Thyroid gland (tissue), 4 donors: ENCODE results near the gene NPW. TPM values are rescaled to one million over a fixed set of nuclear protein-coding genes. Genes with fewer than 3 reads are reported as not detected.

Experiments used
- DNase-seq, 2 donors: peaks; one replicate each; pipeline ENCODE4 v3.0.0-alpha.2; 2019
- H3K27ac ChIP-seq, 3 donors: fragments of 200-600 bp; sonication (generic); 1 replicate in 2 of 3; 2 replicates in 1 of 3; pipeline ENCODE4 v1.5.1; 2016 to 2019; ENCODE audit warnings: mild to moderate bottlenecking in 1 of 3, moderate library complexity in 1 of 3
- H3K27me3 ChIP-seq: fragments of 200-600 bp; sonication (generic); one replicate; pipeline ENCODE4 v1.5.1; 2019
- H3K36me3 ChIP-seq, 2 donors: fragments of 200-600 bp; sonication (generic); one replicate each; pipeline ENCODE4 v1.5.1; 2016 to 2019
- H3K4me1 ChIP-seq, 2 donors: fragments of 200-600 bp; sonication (generic); one replicate each; pipeline ENCODE4 v1.5.1; 2017 to 2019
- H3K4me3 ChIP-seq, 3 donors: fragments of 200-600 bp; sonication (generic); replicated peaks in 1 of 3; 1 replicate in 2 of 3; 2 replicates in 1 of 3; pipeline ENCODE4 v1.5.1; 2016; ENCODE audit warnings: mild to moderate bottlenecking in 1 of 3
- H3K9me3 ChIP-seq: fragments of 200-600 bp; sonication (generic); one replicate; pipeline ENCODE4 v1.5.1; 2017
- CTCF ChIP-seq, 6 experiments: fragments of 200-600 bp in 3 of 6; fragments of 450-650 bp in 3 of 6; sonication (generic) in 3 of 6; IDR thresholded peaks; one replicate each; pipeline ENCODE4 v1.5.1; 2016 to 2019; ENCODE audit warnings: antibody characterized with exemption in 6 of 6, mild to moderate bottlenecking in 2 of 6, inconsistent platforms in 1 of 6, moderate library complexity in 1 of 6
- POLR2A ChIP-seq, 2 donors: fragments of 450-650 bp; IDR thresholded peaks; one replicate each; pipeline ENCODE4 v1.6.1; 2017; ENCODE audit warnings: antibody characterized with exemption in 2 of 2, mild to moderate bottlenecking in 2 of 2, moderate library complexity in 1 of 2
- WGBS, 2 donors: methylation state at CpG; one replicate each; pipeline ENCODE4 v1.1.5; 2017; 5-methylcytosine and 5-hydroxymethylcytosine counted together
- intact Hi-C: fragments of 100-400 bp; cut with DNase I; formaldehyde crosslinking; loops from one replicate; pipeline ENCODE4 v1.15.1; 2023
- small RNA-seq: library from RNA; depleted of rRNA; stranded (forward); fragments of <200 nt; gene quantifications from one replicate; pipeline ENCODE3, GENCODE V24; 2016
- total RNA-seq, 4 donors: library from RNA; depleted of rRNA; stranded (reverse); fragments of >200 nt; gene quantifications; one replicate each; pipeline ENCODE4 v1.2.3, GENCODE V29; 2016

The NPW gene
- total RNA-seq, 4 donors from 2014 or later, result 0.54 to 0.63 TPM; not detected in 2

GRCh38 chr16:2062801-2063200 is 43.2 kb downstream of the NPW start:
- Histone ChIP-seq H3K27ac (no peak overlapping the region), H3K4me3 (no peak overlapping the region), H3K36me3 (peaks cover 29 to 38% of the 10 kb centered on the region in 2 donors), H3K9me3 (no peaks in the 10 kb centered on the region), H3K27me3 (no peaks in the 10 kb centered on the region), H3K4me1 (peaks cover 9 to 11% of the 10 kb centered on the region in 2 donors)
- no peak for DNase-seq
- TF ChIP-seq POLR2A (IDR thresholded peaks at IDR 0.05) (no peak), CTCF (IDR thresholded peaks at IDR 0.05) (no peak)
- intact Hi-C loops, result no loop called here
- 98 to 100% methylated on average over 4 to 21 of the region's 28 CpGs for WGBS, 2 donors

GRCh38 chr16:2063861-2064260 is 44.3 kb downstream of the NPW start:
- peaks cover 29 to 43% of the 10 kb centered on the region in 2 donors for H3K36me3 ChIP-seq
- intact Hi-C loops, result no loop called here
- no peaks in the 10 kb centered on the region for H3K4me1 ChIP-seq

GRCh38 chr16:2064368-2064945 is 44.9 kb downstream of the NPW start:
- DNase-seq, result no peak
- H3K27me3 ChIP-seq, result no peaks in the 10 kb centered on the region
- WGBS, 2 donors, result 94 to 97% methylated on average over 6 to 8 of the region's 16 CpGs
- intact Hi-C loops, result no loop called here
- peaks cover 29 to 45% of the 10 kb centered on the region in 2 donors for H3K36me3 ChIP-seq
- H3K9me3 ChIP-seq, result no peaks in the 10 kb centered on the region
- TF ChIP-seq CTCF (IDR thresholded peaks at IDR 0.05) (no peak), POLR2A (IDR thresholded peaks at IDR 0.05) (no peak)
- no peaks in the 10 kb centered on the region for H3K4me1 ChIP-seq
- H3K27ac ChIP-seq, result no peak overlapping the region
- no peak overlapping the region for H3K4me3 ChIP-seq

More at GRCh38 chr16:2063861-2064260, 44.3 kb downstream of the NPW start:
- no peak overlapping the region for H3K4me3 ChIP-seq
- TF ChIP-seq CTCF (IDR thresholded peaks at IDR 0.05), result no peak
- no peak for TF ChIP-seq POLR2A (IDR thresholded peaks at IDR 0.05)
- no peak overlapping the region for H3K27ac ChIP-seq
- no peaks in the 10 kb centered on the region for H3K27me3 ChIP-seq
- no peaks in the 10 kb centered on the region for H3K9me3 ChIP-seq
- WGBS, 2 donors, result 89 to 93% methylated on average over 17 to 21 of the region's 25 CpGs
- no peak for DNase-seq

GRCh38 chr16:2066139-2066538 is 46.6 kb downstream of the NPW start:
- intact Hi-C loops, result no loop called here
- TF ChIP-seq POLR2A (IDR thresholded peaks at IDR 0.05) (no peak), CTCF (IDR thresholded peaks at IDR 0.05) (no peak)
- H3K9me3 ChIP-seq, result no peaks in the 10 kb centered on the region
- no peaks in the 10 kb centered on the region for H3K27me3 ChIP-seq
- 98 to 99% methylated on average over 9 to 11 of the region's 11 CpGs for WGBS, 2 donors
- no peaks in the 10 kb centered on the region for H3K4me1 ChIP-seq
- H3K27ac ChIP-seq, result no peak overlapping the region
- no peak for DNase-seq
- H3K4me3 ChIP-seq, result no peak overlapping the region
- H3K36me3 ChIP-seq, result peaks cover 29 to 51% of the 10 kb centered on the region in 2 donors

Small RNA genes lying within 50 kb of the gene (small RNA-seq; reads per million reads assigned to genes)
- gene AC005363.2 (not detected), gene RN7SL219P (not detected)

Other genes starting within 250 kb of the NPW start
- 100 to 1,000 TPM in 2 of 4 donors, 10 to 100 TPM in 2; 43.7 to 173 (median 103) TPM for gene NME3, start 248.2 kb upstream of the NPW start, total RNA-seq
- gene EME2, start 247.0 kb upstream of the NPW start, total RNA-seq, result 10 to 100 TPM; 12.8 to 31.8 (median 22.0) TPM
- 100 to 1,000 TPM in 1 of 4 donors, 10 to 100 TPM in 3; 67.3 to 146 (median 98.1) TPM for gene MRPS34, start 246.7 kb upstream of the NPW start, total RNA-seq
- gene SPSB3, start 237.2 kb upstream of the NPW start, total RNA-seq, result 10 to 100 TPM; 52.2 to 87.3 (median 68.5) TPM
- 100 to 1,000 TPM in 3 of 4 donors, 10 to 100 TPM in 1; 47.3 to 122 (median 106) TPM for gene NUBP2, start 236.8 kb upstream of the NPW start, total RNA-seq
- 1 to 10 TPM in 3 of 4 donors, under 1 TPM in 1; 0.13 to 4.2 (median 1.8) TPM for gene IGFALS, start 226.1 kb upstream of the NPW start, total RNA-seq
- gene HAGH, start 193.0 kb upstream of the NPW start, total RNA-seq, result 100 to 1,000 TPM in 3 of 4 donors, 10 to 100 TPM in 1; 91.7 to 150 (median 119) TPM
- gene FAHD1, start 192.6 kb upstream of the NPW start, total RNA-seq, result 10 to 100 TPM; 40.9 to 52.5 (median 45.0) TPM
- gene MEIOB, start 147.6 kb upstream of the NPW start, total RNA-seq, result under 1 TPM in 1 of 4 donors, not detected in 3; 0.13 TPM
- gene HS3ST6, start 101.4 kb upstream of the NPW start, total RNA-seq, result under 1 TPM in 1 of 4 donors, not detected in 3; 0.54 TPM
- 10 to 100 TPM in 2 of 4 donors, 1 to 10 TPM in 2; 5.0 to 43.7 (median 12.4) TPM for gene MSRB1, start 76.6 kb upstream of the NPW start, total RNA-seq
- not detected for gene RPL3L, start 65.1 kb upstream of the NPW start, total RNA-seq
- gene NDUFB10, start 60.2 kb upstream of the NPW start, total RNA-seq, result 100 to 1,000 TPM; 174 to 325 (median 284) TPM
- 1,000 to 10,000 TPM in 3 of 4 donors, 100 to 1,000 TPM in 1; 976 to 2,244 (median 1,167) TPM for gene RPS2, start 55.0 kb upstream of the NPW start, total RNA-seq
- not detected for gene RNF151, start 52.9 kb upstream of the NPW start, total RNA-seq
- 10 to 100 TPM; 34.4 to 91.8 (median 53.7) TPM for gene TBL3, start 47.7 kb upstream of the NPW start, total RNA-seq
- gene NOXO1, start 38.3 kb upstream of the NPW start, total RNA-seq, result not detected
- gene GFER, start 35.6 kb upstream of the NPW start, total RNA-seq, result 10 to 100 TPM in 3 of 4 donors, 1 to 10 TPM in 1; 7.8 to 37.2 (median 22.3) TPM
- not detected for gene SYNGR3, start 29.8 kb upstream of the NPW start, total RNA-seq
- gene ZNF598, start 10.0 kb upstream of the NPW start, total RNA-seq, result 10 to 100 TPM; 19.0 to 38.4 (median 27.4) TPM
- gene NHERF2, start 7.1 kb downstream of the NPW start, total RNA-seq, result 100 to 1,000 TPM in 1 of 4 donors, 10 to 100 TPM in 3; 73.8 to 146 (median 81.6) TPM
- gene NTHL1, start 28.0 kb downstream of the NPW start, total RNA-seq, result 10 to 100 TPM in 3 of 4 donors, 1 to 10 TPM in 1; 6.1 to 38.7 (median 25.0) TPM
- gene TSC2, start 28.2 kb downstream of the NPW start, total RNA-seq, result 100 to 1,000 TPM; 101 to 148 (median 109) TPM
- gene PKD1, start 116.1 kb downstream of the NPW start, total RNA-seq, result 100 to 1,000 TPM in 1 of 4 donors, 10 to 100 TPM in 3; 66.9 to 153 (median 87.7) TPM
- 1 to 10 TPM in 1 of 4 donors, under 1 TPM in 2, not detected in 1; 0.40 to 1.6 (median 0.89) TPM for gene RAB26, start 128.8 kb downstream of the NPW start, total RNA-seq
- gene TRAF7, start 136.0 kb downstream of the NPW start, total RNA-seq, result 10 to 100 TPM; 27.7 to 51.9 (median 41.5) TPM
- gene CASKIN1, start 176.8 kb downstream of the NPW start, total RNA-seq, result 1 to 10 TPM in 1 of 4 donors, under 1 TPM in 3; 0.13 to 1.2 (median 0.40) TPM
- gene MLST8, start 185.7 kb downstream of the NPW start, total RNA-seq, result 10 to 100 TPM; 61.0 to 95.6 (median 63.1) TPM
- 10 to 100 TPM in 2 of 4 donors, 1 to 10 TPM in 2; 3.8 to 44.6 (median 12.0) TPM for gene BRICD5, start 191.1 kb downstream of the NPW start, total RNA-seq
- 10 to 100 TPM; 13.4 to 44.0 (median 28.8) TPM for gene PGP, start 195.1 kb downstream of the NPW start, total RNA-seq
- gene E4F1, start 203.8 kb downstream of the NPW start, total RNA-seq, result 10 to 100 TPM; 35.3 to 55.7 (median 41.3) TPM
- gene DNASE1L2, start 216.7 kb downstream of the NPW start, total RNA-seq, result 1 to 10 TPM in 3 of 4 donors, under 1 TPM in 1; 0.88 to 4.5 (median 1.4) TPM
- 100 to 1,000 TPM; 104 to 208 (median 169) TPM for gene ECI1, start 231.8 kb downstream of the NPW start, total RNA-seq
- gene RNPS1, start 248.3 kb downstream of the NPW start, total RNA-seq, result 100 to 1,000 TPM; 127 to 158 (median 141) TPM